ENCODE measurements around the gene BICC1. TPM values are rescaled to one million over a fixed set of nuclear protein-coding genes. Genes with fewer than 3 reads are reported as not detected.

Gene BICC1
- total and polyA plus RNA-seq, 12 donors, result 4.5 to 25.9 (median 9.8) TPM

- WGBS, 4 donors, result 66 to 83% (median 79%) methylated on average over 1 of the region's 1 CpG
- Histone ChIP-seq H3K4me1 (replicated peaks in 1 of 2) (peaks cover 0 to 4% of the 10 kb centered on the region in 2 donors), H3K27ac (no peak overlapping the region), H3K27me3 (no peaks in the 10 kb centered on the region), H3K9me3 (replicated peaks in 1 of 3) (no peaks in the 10 kb centered on the region), H3K36me3 (replicated peaks in 1 of 2) (no peaks in the 10 kb centered on the region), H3K4me3 (no peak overlapping the region)
- TF ChIP-seq, protein P1, sequence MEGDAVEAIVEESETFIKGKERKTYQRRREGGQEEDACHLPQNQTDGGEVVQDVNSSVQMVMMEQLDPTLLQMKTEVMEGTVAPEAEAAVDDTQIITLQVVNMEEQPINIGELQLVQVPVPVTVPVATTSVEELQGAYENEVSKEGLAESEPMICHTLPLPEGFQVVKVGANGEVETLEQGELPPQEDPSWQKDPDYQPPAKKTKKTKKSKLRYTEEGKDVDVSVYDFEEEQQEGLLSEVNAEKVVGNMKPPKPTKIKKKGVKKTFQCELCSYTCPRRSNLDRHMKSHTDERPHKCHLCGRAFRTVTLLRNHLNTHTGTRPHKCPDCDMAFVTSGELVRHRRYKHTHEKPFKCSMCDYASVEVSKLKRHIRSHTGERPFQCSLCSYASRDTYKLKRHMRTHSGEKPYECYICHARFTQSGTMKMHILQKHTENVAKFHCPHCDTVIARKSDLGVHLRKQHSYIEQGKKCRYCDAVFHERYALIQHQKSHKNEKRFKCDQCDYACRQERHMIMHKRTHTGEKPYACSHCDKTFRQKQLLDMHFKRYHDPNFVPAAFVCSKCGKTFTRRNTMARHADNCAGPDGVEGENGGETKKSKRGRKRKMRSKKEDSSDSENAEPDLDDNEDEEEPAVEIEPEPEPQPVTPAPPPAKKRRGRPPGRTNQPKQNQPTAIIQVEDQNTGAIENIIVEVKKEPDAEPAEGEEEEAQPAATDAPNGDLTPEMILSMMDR (IDR thresholded peaks at IDR 0.05), result no peak
- TF ChIP-seq POLR2A (IDR thresholded peaks at IDR 0.05), result no peak
- intact Hi-C loops (cut with DNase I), result no loop called here
- DNase-seq, result no peak
Observed at GRCh38 chr10:58838561-58839208, 326.0 kb downstream of the BICC1 start.

- no peak for TF ChIP-seq POLR2A (IDR thresholded peaks at IDR 0.05)
- no peaks in the 10 kb centered on the region for H3K9me3 ChIP-seq (replicated peaks in 1 of 3)
- no peak for DNase-seq
- H3K36me3 ChIP-seq (replicated peaks in 1 of 2), result no peaks in the 10 kb centered on the region
- no peak overlapping the region for H3K4me3 ChIP-seq
- intact Hi-C loops (cut with DNase I), result no loop called here
- no peaks in the 10 kb centered on the region for H3K27me3 ChIP-seq
- no peaks in the 10 kb centered on the region for H3K4me1 ChIP-seq (replicated peaks in 1 of 2)
- no peak overlapping the region for H3K27ac ChIP-seq
Observed at GRCh38 chr10:58839771-58840170, 327.1 kb downstream of the BICC1 start.

- 92 to 100% (median 94%) methylated on average over 1 of the region's 1 CpG for WGBS, 4 donors
- intact Hi-C loops (cut with DNase I), result no loop called here
- H3K4me1 ChIP-seq (replicated peaks in 1 of 2), result no peaks in the 10 kb centered on the region
- no peak for DNase-seq
- TF ChIP-seq, protein P1 (IDR thresholded peaks at IDR 0.05), result no peak
- no peaks in the 10 kb centered on the region for H3K36me3 ChIP-seq (replicated peaks in 1 of 2)
- no peaks in the 10 kb centered on the region for H3K27me3 ChIP-seq
- no peak overlapping the region for H3K4me3 ChIP-seq
- H3K9me3 ChIP-seq (replicated peaks in 1 of 3), result no peaks in the 10 kb centered on the region
- H3K27ac ChIP-seq, result no peak overlapping the region
Observed at GRCh38 chr10:58840840-58841435, 328.3 kb downstream of the BICC1 start.

DNA sequence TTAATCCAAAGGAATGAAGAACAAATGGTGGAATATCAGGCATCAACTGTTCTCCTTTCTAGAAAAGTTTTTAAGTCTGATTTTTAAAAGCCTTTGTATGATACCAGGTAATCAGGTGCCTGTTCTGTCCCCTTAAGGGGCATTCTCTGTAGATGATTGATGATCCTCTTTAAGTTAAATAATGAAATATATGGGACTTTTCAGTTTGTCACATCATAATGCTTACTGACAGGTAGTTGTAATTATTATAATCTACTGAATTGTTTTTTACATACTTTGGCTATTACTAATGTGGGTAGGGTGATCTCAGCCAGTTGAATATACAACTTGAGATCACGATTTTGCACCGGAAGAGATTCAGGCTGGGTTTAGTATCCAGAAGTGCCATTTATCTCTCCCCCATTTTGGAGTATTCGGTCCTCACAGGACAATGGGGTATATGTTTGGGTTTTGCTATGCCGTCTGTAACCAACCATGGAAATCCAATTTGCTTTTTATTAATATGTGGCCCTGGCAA lies 330.2 kb downstream of the BICC1 start:
- H3K4me1 ChIP-seq (replicated peaks in 1 of 2), result no peaks in the 10 kb centered on the region
- no peaks in the 10 kb centered on the region for H3K9me3 ChIP-seq (replicated peaks in 1 of 3)
- intact Hi-C loops (cut with DNase I), result no loop called here
- DNase-seq, result no peak
- no peaks in the 10 kb centered on the region for H3K27me3 ChIP-seq
- H3K4me3 ChIP-seq, result no peak overlapping the region
- H3K27ac ChIP-seq, result no peak overlapping the region
- TF ChIP-seq, protein P1 (IDR thresholded peaks at IDR 0.05), result no peak
- no peak for TF ChIP-seq POLR2A (IDR thresholded peaks at IDR 0.05)
- 89 to 95% (median 91%) methylated on average over 4 of the region's 4 CpGs for WGBS, 4 donors
- H3K36me3 ChIP-seq (replicated peaks in 1 of 2), result no peaks in the 10 kb centered on the region

DNA sequence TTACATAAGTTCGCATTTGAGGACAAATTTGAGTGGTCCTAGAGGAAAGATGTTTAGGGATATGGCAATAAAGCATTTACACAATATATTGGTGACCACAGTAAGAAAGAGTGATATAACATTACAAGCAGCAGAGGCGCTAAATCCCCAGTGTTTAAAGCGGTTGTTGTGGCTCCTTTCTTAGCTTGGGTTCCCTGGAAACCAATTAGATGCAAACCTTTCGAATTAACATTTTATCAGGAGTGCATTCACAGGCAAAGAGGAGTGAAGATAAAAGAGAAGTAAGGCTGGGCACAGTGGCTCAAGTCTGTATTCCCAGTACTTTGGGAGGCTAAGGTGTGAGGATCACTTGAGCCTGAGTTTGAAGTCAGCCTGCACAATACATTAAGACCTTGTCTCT lies 331.1 kb downstream of the BICC1 start:
- TF ChIP-seq, protein P1 (IDR thresholded peaks at IDR 0.05), result no peak
- no peak for TF ChIP-seq POLR2A (IDR thresholded peaks at IDR 0.05)
- no peak for DNase-seq
- no peaks in the 10 kb centered on the region for H3K36me3 ChIP-seq (replicated peaks in 1 of 2)
- H3K4me3 ChIP-seq, result no peak overlapping the region
- intact Hi-C loops (cut with DNase I), result no loop called here
- no peaks in the 10 kb centered on the region for H3K4me1 ChIP-seq (replicated peaks in 1 of 2)
- WGBS, 4 donors, result 89 to 97% (median 93%) methylated on average over 4 of the region's 4 CpGs
- no peaks in the 10 kb centered on the region for H3K27me3 ChIP-seq
- no peaks in the 10 kb centered on the region for H3K9me3 ChIP-seq (replicated peaks in 1 of 3)
- H3K27ac ChIP-seq, result no peak overlapping the region
